CD4-positive, alpha-beta memory T cell (primary cell): ENCODE results near the gene KSR1. TPM values are rescaled to one million over a fixed set of nuclear protein-coding genes. Genes with fewer than 3 reads are reported as not detected.
A peak's percentile ranks its signal among the peaks of the same experiment; 100 is the strongest.
"Not testable (repeated sequence)": the region's sequence is repeated elsewhere in the genome, so short reads cannot be mapped to it uniquely, and the experiment has no call there.

Source experiments
- CTCF ChIA-PET: fragments of 350-600 bp; sonication (Branson Sonifier 250); formaldehyde crosslinking; loops from one replicate; lab custom pipeline; 2021; ENCODE audit warnings: inconsistent platforms; ENCODE audit not compliant: partially characterized antibody; lab: Charles Lee
- POLR2A ChIA-PET: fragments of 350-600 bp; sonication (Branson Sonifier 250); formaldehyde crosslinking; loops from one replicate; lab custom pipeline; 2021; ENCODE audit not compliant: partially characterized antibody; lab: Charles Lee
- DNase-seq, 5 donors: peaks; one replicate each; pipeline versions ENCODE4 v3.0.0 to v3.0.0-alpha.2; 2020 to 2022; ENCODE audit warnings: mixed read lengths in 1 of 5
- H3K27ac ChIP-seq: one replicate; pipeline ENCODE4 v1.7.0; 2013; ENCODE audit warnings: low read depth, low read length
- H3K27me3 ChIP-seq: 2 replicates; pipeline ENCODE4 v1.7.0; 2013; ENCODE audit warnings: mild to moderate bottlenecking, low read length, moderate library complexity; ENCODE audit not compliant: insufficient read depth
- H3K36me3 ChIP-seq: 2 replicates; pipeline ENCODE4 v1.7.0; 2013; ENCODE audit warnings: mild to moderate bottlenecking, low read length, moderate library complexity; ENCODE audit not compliant: insufficient read depth
- H3K4me1 ChIP-seq: 2 replicates; pipeline ENCODE4 v1.7.0; 2013; ENCODE audit warnings: mild to moderate bottlenecking, low read length, moderate library complexity; ENCODE audit not compliant: insufficient read depth
- H3K4me3 ChIP-seq, 2 donors: one replicate each; pipeline ENCODE4 v1.7.0; 2013; ENCODE audit warnings: low read length in 2 of 2, mild to moderate bottlenecking in 1 of 2
- H3K9me3 ChIP-seq, 2 donors: one replicate each; pipeline ENCODE4 v1.7.0; 2013; ENCODE audit warnings: low read length in 2 of 2, control low read depth in 1 of 2; ENCODE audit not compliant: control insufficient read depth in 1 of 2
- H3K27ac Mint-ChIP-seq, 7 donors: one replicate each; pipeline ENCODE4 v1.8.0; 2020 to 2021; ENCODE audit warnings: mixed read lengths in 7 of 7, mild to moderate bottlenecking in 6 of 7, inconsistent platforms in 3 of 7, moderate library complexity in 3 of 7
- H3K27me3 Mint-ChIP-seq, 2 donors: one replicate each; pipeline ENCODE4 v1.8.0; 2020 to 2021; ENCODE audit warnings: mixed read lengths in 2 of 2
- H3K36me3 Mint-ChIP-seq, 2 donors: one replicate each; pipeline ENCODE4 v1.8.0; 2020 to 2021; ENCODE audit warnings: mixed read lengths in 2 of 2, inconsistent platforms in 1 of 2, mild to moderate bottlenecking in 1 of 2
- H3K4me1 Mint-ChIP-seq, 4 donors: one replicate each; pipeline ENCODE4 v1.8.0; 2020 to 2021; ENCODE audit warnings: mixed read lengths in 4 of 4, mild to moderate bottlenecking in 1 of 4
- H3K4me3 Mint-ChIP-seq, 8 donors: one replicate each; pipeline ENCODE4 v1.8.0; 2020 to 2021; ENCODE audit warnings: mixed read lengths in 8 of 8, mild to moderate bottlenecking in 7 of 8, moderate library complexity in 6 of 8, inconsistent platforms in 3 of 8
- H3K9me3 Mint-ChIP-seq, 8 donors: one replicate each; pipeline ENCODE4 v1.8.0; 2020 to 2021; ENCODE audit warnings: mixed read lengths in 8 of 8, mild to moderate bottlenecking in 5 of 8, inconsistent platforms in 3 of 8, moderate library complexity in 1 of 8
- intact Hi-C: fragments of 100-400 bp; cut with micrococcal nuclease; formaldehyde crosslinking; loops from one replicate; pipeline ENCODE4 v1.15.1; 2023
- polyA plus RNA-seq, 2 donors: library from polyadenylated mRNA; unstranded; fragments of 300-500 nt; fragmentation: Illumina TruSeq; gene quantifications; one replicate each; pipeline ENCODE4 v1.2.3, GENCODE V29; 2021
- total RNA-seq, 2 experiments: library from RNA; stranded (reverse); gene quantifications; one replicate each; pipeline ENCODE4 v1.2.3, GENCODE V29; 2021

KSR1 gene
- total and polyA plus RNA-seq, 4 experiments from 2014 or later = 0.77 to 40.0 (median 18.7) TPM

- H3K36me3 Mint-ChIP-seq, H3K4me1 Mint-ChIP-seq, intact Hi-C loops, H3K27me3 Mint-ChIP-seq, H3K4me3 ChIP-seq, H3K27ac Mint-ChIP-seq, H3K27me3 ChIP-seq, H3K4me1 ChIP-seq, DNase-seq, H3K4me3 Mint-ChIP-seq, H3K9me3 ChIP-seq, POLR2A ChIA-PET, H3K9me3 Mint-ChIP-seq, H3K36me3 ChIP-seq, H3K27ac ChIP-seq: not testable (repeated sequence)
- CTCF ChIA-PET = interaction anchor here (2.0 kb wide), 1 partner anchor 164 kb away, joined by 5 read pairs; no protein-coding TSS in a partner anchor
Observed at GRCh38 chr17:27435431-27436070, 20.7 kb upstream of the KSR1 start.

GRCh38 chr17:27438348-27438998 lies 17.8 kb upstream of the KSR1 start:
- ChIA-PET POLR2A (no interaction called here), CTCF (no interaction called here)
- Mint-ChIP-seq H3K4me3 (no peak overlapping the region), H3K27me3 (no peaks in the 10 kb centered on the region), H3K4me1 (peaks cover 0 to 2% (median 0%) of the 10 kb centered on the region in 4 donors), H3K9me3 (no peaks in the 10 kb centered on the region), H3K36me3 (no peaks in the 10 kb centered on the region), H3K27ac (no peak overlapping the region)
- Histone ChIP-seq H3K27ac (no peak overlapping the region), H3K4me1 (no peaks in the 10 kb centered on the region), H3K36me3 (no peaks in the 10 kb centered on the region), H3K4me3 (no peak overlapping the region), H3K27me3 (no peaks in the 10 kb centered on the region), H3K9me3 (no peaks in the 10 kb centered on the region)
- intact Hi-C loops = no loop called here
- DNase-seq = no peak

DNA sequence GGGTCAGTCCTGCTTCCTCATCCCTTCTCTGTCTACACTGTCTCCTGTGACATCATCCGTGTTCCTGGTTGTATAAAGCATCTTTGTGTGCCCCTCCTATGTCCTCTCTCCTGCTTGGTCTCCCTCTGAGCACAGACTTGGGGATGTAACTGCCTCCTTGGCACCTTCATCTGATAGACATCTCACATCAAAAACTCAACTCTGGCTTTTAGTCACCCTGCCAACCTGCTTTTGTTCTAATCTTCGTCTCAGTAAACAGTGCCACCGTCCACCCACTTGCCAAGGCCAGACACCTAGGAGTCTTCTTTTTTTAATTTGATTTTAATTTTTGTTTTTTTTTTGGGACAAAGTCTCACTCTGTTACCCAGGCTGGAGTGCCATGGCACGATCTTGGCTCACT lies 16.9 kb upstream of the KSR1 start:
- H3K9me3 ChIP-seq = no peaks in the 10 kb centered on the region
- intact Hi-C loops = no loop called here
- Mint-ChIP-seq H3K9me3 (no peaks in the 10 kb centered on the region), H3K4me3 (no peak overlapping the region), H3K27ac (peak overlapping the region in 1 of 7 donors; percentile 29), H3K4me1 (peaks cover 0 to 2% (median 0%) of the 10 kb centered on the region in 4 donors), H3K36me3 (no peaks in the 10 kb centered on the region), H3K27me3 (no peaks in the 10 kb centered on the region)
- H3K4me3 ChIP-seq = no peak overlapping the region
- no peaks in the 10 kb centered on the region for H3K4me1 ChIP-seq
- no peak overlapping the region for H3K27ac ChIP-seq
- H3K27me3 ChIP-seq = no peaks in the 10 kb centered on the region
- no peaks in the 10 kb centered on the region for H3K36me3 ChIP-seq
- CTCF ChIA-PET = no interaction called here
- POLR2A ChIA-PET = no interaction called here
- no peak for DNase-seq

GRCh38 chr17:27442702-27443101 lies 13.5 kb upstream of the KSR1 start:
- H3K36me3 ChIP-seq = no peaks in the 10 kb centered on the region
- Mint-ChIP-seq H3K36me3 (no peaks in the 10 kb centered on the region), H3K9me3 (no peaks in the 10 kb centered on the region), H3K27me3 (no peaks in the 10 kb centered on the region), H3K4me1 (peaks cover 0 to 2% (median 0%) of the 10 kb centered on the region in 4 donors), H3K27ac (no peak overlapping the region), H3K4me3 (no peak overlapping the region)
- intact Hi-C loops = no loop called here
- no peak for DNase-seq
- no peak overlapping the region for H3K27ac ChIP-seq
- CTCF ChIA-PET = no interaction called here
- H3K27me3 ChIP-seq = no peaks in the 10 kb centered on the region
- H3K9me3 ChIP-seq = no peaks in the 10 kb centered on the region
- H3K4me1 ChIP-seq = no peaks in the 10 kb centered on the region
- POLR2A ChIA-PET = no interaction called here
- no peak overlapping the region for H3K4me3 ChIP-seq

GRCh38 chr17:27443491-27443890 lies 12.8 kb upstream of the KSR1 start:
- no peaks in the 10 kb centered on the region for H3K36me3 Mint-ChIP-seq
- Histone ChIP-seq H3K9me3 (no peaks in the 10 kb centered on the region), H3K4me3 (no peak overlapping the region), H3K27ac (no peak overlapping the region), H3K4me1 (no peaks in the 10 kb centered on the region), H3K27me3 (no peaks in the 10 kb centered on the region), H3K36me3 (no peaks in the 10 kb centered on the region)
- intact Hi-C loops = no loop called here
- no peaks in the 10 kb centered on the region for H3K27me3 Mint-ChIP-seq
- no peak for DNase-seq
- H3K27ac Mint-ChIP-seq = no peak overlapping the region
- H3K4me3 Mint-ChIP-seq = no peak overlapping the region
- H3K9me3 Mint-ChIP-seq = no peaks in the 10 kb centered on the region
- H3K4me1 Mint-ChIP-seq = peaks cover 0 to 2% (median 0%) of the 10 kb centered on the region in 4 donors
- POLR2A ChIA-PET = no interaction called here
- CTCF ChIA-PET = no interaction called here

GRCh38 chr17:27445971-27446370 lies 10.3 kb upstream of the KSR1 start:
- Histone ChIP-seq H3K36me3 (no peaks in the 10 kb centered on the region), H3K27ac (no peak overlapping the region), H3K4me3 (no peak overlapping the region), H3K4me1 (no peaks in the 10 kb centered on the region), H3K9me3 (no peaks in the 10 kb centered on the region), H3K27me3 (no peaks in the 10 kb centered on the region)
- Mint-ChIP-seq H3K27me3 (no peaks in the 10 kb centered on the region), H3K4me1 (no peaks in the 10 kb centered on the region), H3K4me3 (no peak overlapping the region), H3K36me3 (no peaks in the 10 kb centered on the region), H3K9me3 (no peaks in the 10 kb centered on the region), H3K27ac (peak overlapping the region in 1 of 7 donors; percentile 71)
- ChIA-PET CTCF (interaction anchor here (1.4 to 1.6 kb wide), 2 partner anchors 10 to 92 kb away, joined by 4 to 6 read pairs; partner anchors contain the start of gene KSR1), POLR2A (no interaction called here)
- intact Hi-C loops = no loop called here
- DNase-seq = no peak

- ChIA-PET CTCF (interaction anchor here (1.4 to 1.6 kb wide), 2 partner anchors 9 to 92 kb away, joined by 4 to 6 read pairs; partner anchors contain the start of gene KSR1), POLR2A (no interaction called here)
- Histone ChIP-seq H3K36me3 (no peaks in the 10 kb centered on the region), H3K4me1 (no peaks in the 10 kb centered on the region), H3K27me3 (no peaks in the 10 kb centered on the region), H3K4me3 (no peak overlapping the region), H3K27ac (no peak overlapping the region), H3K9me3 (no peaks in the 10 kb centered on the region)
- H3K27ac Mint-ChIP-seq = no peak overlapping the region
- intact Hi-C loops = no loop called here
- no peaks in the 10 kb centered on the region for H3K9me3 Mint-ChIP-seq
- H3K4me1 Mint-ChIP-seq = no peaks in the 10 kb centered on the region
- H3K27me3 Mint-ChIP-seq = no peaks in the 10 kb centered on the region
- no peak overlapping the region for H3K4me3 Mint-ChIP-seq
- no peaks in the 10 kb centered on the region for H3K36me3 Mint-ChIP-seq
- no peak for DNase-seq
Observed at GRCh38 chr17:27446569-27447301, 9.5 kb upstream of the KSR1 start.
